ENCODE measurements around the gene SCNN1B.

Gene SCNN1B

GRCh38 chr16:23369416-23369815, 67.3 kb downstream of the SCNN1B start:
- DNase-seq (ENCODE audit: low read depth): no peak
- no peak overlapping the region for H3K4me3 ChIP-seq (ENCODE audit: control insufficient read depth, low read depth, low read length)
- TF ChIP-seq CTCF (conservative IDR thresholded peaks at IDR 0.05; ENCODE audit: control insufficient read depth, insufficient read depth, low read depth, low read length): no peak

GRCh38 chr16:23371368-23371767, 69.3 kb downstream of the SCNN1B start:
- no peak for TF ChIP-seq CTCF (conservative IDR thresholded peaks at IDR 0.05; ENCODE audit: control insufficient read depth, insufficient read depth, low read depth, low read length)
- no peak for DNase-seq (ENCODE audit: low read depth)
- no peak overlapping the region for H3K4me3 ChIP-seq (ENCODE audit: control insufficient read depth, low read depth, low read length)

- H3K4me3 ChIP-seq (ENCODE audit: control insufficient read depth, low read depth, low read length): no peak overlapping the region
- no peak for DNase-seq (ENCODE audit: low read depth)
- no peak for TF ChIP-seq CTCF (conservative IDR thresholded peaks at IDR 0.05; ENCODE audit: control insufficient read depth, insufficient read depth, low read depth, low read length)
These were observed 71.5 kb downstream of the SCNN1B start for GRCh38 chr16:23373436-23374219.

GRCh38 chr16:23374721-23375510, 72.8 kb downstream of the SCNN1B start:
- H3K4me3 ChIP-seq (ENCODE audit: control insufficient read depth, low read depth, low read length): no peak overlapping the region
- no peak for TF ChIP-seq CTCF (conservative IDR thresholded peaks at IDR 0.05; ENCODE audit: control insufficient read depth, insufficient read depth, low read depth, low read length)
- DNase-seq (ENCODE audit: low read depth): no peak

- DNase-seq (ENCODE audit: low read depth): no peak
- no peak overlapping the region for H3K4me3 ChIP-seq (ENCODE audit: control insufficient read depth, low read depth, low read length)
- no peak for TF ChIP-seq CTCF (conservative IDR thresholded peaks at IDR 0.05; ENCODE audit: control insufficient read depth, insufficient read depth, low read depth, low read length)
These were observed 73.5 kb downstream of the SCNN1B start for GRCh38 chr16:23375643-23376042.

DNA sequence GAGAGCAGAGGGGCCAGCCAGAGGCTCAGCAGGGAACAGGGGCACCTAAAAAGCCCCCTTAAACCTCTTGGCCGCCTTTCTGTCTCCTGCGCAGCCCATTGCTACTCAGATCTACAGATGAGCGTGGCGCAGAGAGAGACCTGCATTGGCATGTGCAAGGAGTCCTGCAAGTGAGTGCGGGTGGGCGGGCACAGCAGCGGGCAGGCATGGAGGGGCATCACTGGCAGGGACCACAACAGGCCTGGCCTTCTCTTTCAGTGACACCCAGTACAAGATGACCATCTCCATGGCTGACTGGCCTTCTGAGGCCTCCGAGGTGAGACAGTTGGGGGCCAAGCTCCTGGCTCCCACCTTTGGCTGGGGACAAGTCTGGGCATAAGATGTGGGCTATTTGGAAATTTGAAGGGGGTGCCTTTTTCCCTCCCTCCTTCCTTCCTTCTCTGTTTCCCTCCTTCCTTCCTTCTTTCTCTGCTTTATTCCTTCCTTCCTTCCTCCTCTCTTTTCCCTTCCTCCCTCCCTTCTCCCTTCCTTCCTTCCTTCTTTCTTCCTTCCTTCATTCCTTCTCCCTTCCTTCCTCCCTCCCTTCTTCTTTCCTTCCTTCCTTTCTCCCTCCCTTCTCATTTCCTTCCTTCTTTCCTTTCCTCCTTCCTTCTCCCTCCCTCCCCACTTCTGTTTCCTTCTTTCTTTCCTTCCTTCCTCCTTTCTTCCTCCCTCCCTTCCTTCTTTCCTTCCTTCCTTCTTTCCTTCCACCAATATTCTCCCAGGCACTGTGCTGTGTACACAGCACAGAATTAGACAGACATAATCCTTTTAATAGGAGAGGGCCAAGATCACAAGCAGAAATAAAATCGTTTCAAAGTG, 75.2 kb downstream of the SCNN1B start:
- no peak overlapping the region for H3K4me3 ChIP-seq (ENCODE audit: control insufficient read depth, low read depth, low read length)
- DNase-seq (ENCODE audit: low read depth): no peak
- TF ChIP-seq CTCF (conservative IDR thresholded peaks at IDR 0.05; ENCODE audit: control insufficient read depth, insufficient read depth, low read depth, low read length): no peak

Measured in fibroblast of mammary gland (primary cell).